Dedifferentiated amniotic fluid mesenchymal stem cell (primary cell): Measurements from ENCODE around the gene UTP3.
"Not testable (repeated sequence)": the region's sequence is repeated elsewhere in the genome, so short reads cannot be mapped to it uniquely, and the experiment has no call there.

Experiments used
- DNase-seq: peaks from one replicate; pipeline ENCODE4 v3.0.0-alpha.2; 2016; ENCODE audit errors: extremely low spot score

UTP3 gene

DNA sequence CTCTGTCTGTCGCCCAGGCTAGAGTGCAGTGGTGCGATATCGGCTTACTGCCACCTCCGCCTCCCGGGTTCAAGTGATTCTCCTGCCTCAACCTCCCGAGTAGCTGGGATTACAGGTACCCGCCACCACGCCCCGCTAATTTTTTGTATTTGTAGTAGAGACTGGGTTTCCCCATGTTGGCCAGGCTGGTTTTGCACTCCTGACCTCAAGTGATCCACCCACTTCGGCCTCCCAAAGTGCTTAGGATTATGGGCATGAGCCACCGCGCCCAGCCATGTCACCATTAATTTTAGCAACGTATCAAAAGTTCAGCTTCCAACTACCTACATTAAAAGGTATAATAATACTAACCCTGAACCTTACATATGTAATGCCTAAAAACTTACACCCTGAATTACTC lies 940 bp upstream of the UTP3 start:
- DNase-seq, result no peak

DNA sequence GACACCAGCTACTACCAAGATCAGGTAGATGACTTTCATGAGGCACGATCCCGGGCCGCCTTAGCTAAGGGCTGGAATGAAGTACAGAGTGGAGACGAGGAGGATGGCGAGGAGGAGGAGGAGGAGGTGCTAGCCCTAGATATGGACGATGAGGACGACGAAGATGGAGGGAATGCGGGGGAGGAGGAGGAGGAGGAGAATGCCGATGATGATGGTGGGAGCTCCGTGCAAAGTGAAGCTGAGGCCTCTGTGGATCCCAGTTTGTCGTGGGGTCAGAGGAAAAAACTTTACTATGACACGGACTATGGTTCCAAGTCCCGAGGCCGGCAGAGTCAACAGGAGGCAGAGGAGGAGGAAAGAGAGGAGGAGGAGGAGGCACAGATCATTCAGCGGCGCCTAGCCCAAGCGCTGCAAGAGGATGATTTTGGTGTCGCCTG lies 481 bp downstream of the UTP3 start:
- DNase-seq, result no peak

DNA sequence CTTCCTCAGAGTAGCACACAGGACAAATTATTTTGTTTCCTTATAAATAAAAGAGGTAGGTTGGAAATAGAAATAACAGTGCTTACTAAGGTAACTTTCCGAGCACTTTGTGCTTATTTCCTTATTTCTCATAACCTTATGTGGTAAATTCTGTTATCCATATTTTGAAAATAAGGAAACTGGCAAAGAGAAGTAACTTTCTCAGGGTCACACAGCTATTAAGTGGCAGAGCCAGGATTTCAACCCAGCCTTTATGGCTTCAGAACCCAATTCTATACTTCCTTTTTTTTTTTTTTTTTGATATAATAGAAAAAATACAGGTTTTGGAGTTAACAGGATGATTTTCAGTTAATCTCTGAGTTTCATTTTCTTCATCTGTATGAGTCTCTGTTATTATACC lies 3.3 kb downstream of the UTP3 start:
- DNase-seq, result no peak

DNA sequence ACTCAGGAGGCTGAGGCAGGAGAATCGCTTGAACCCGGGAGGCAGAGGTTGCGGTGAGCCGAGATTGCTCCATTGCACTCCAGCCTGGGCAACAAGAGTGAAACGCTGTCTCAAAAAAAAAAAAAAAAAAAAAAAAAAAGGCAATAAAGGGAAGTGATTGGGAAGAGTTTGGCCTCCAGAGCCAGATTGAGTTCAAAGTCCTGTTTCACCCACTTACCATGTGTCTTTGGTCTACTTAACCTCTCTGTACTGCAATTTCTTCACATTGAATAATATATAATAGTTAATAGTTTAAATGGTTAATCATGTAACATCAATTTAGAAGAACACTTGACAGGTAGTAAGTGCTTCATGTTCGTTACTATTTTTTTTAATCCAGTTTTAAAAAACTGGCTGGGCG lies 6.3 kb downstream of the UTP3 start:
- not testable (repeated sequence) for DNase-seq

DNA sequence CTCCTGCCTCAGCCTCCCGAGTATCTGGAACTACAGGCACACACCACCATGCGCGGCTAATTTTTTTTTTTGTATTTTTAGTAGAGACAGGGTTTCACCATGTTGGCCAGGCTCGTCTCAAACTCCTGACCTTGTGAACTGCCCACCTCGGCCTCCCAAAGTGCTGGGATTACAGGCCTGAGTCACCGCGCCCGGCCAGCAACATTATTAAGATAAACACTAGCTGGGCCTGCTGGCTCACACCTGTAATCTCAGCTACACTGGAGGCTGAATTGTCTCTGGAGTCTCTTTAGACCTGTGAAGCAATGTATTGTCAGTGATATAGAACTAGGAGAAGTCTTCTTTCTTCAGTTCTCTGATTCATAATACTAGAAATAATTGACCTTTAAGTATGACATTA lies 10.1 kb downstream of the UTP3 start:
- DNase-seq, result not testable (repeated sequence)

DNA sequence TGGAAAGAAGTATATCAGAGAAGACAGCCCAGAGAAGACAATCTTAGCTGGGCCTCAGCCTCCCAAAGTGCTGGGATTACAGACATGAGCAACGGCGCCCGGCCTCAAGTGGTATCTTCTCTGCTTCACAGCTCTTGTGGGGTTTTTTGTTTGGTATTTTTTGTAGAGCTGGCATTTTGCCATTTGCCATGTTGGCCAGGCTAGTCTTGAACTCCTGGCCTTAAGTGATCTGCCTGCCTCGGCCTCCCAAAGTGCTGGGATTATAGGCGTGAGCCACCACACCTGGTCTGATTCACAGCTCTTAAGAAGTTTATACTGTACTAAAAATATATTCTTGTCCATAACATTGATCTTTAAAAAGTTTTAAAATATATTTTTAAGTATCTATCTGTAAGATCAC lies 12.4 kb downstream of the UTP3 start:
- DNase-seq, result no peak

DNA sequence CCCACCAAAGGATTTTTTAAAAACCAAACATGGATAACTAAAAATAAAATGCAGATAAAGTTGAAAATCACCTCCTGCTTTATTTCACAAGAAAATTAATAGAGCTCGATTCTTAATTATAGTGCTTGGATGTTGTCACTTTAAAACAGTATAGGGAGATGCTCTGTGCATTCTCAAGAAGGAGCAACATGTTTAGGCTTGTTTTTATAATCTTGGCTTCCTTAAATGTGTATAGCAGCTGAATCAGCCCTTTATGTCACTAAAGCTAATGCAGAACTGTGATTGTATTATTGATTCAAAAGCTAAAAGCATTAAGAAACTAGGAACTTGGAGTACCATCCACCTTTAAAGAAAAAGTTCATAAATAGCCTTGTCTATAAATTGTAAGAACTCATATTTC lies 12.9 kb downstream of the UTP3 start:
- no peak for DNase-seq

DNA sequence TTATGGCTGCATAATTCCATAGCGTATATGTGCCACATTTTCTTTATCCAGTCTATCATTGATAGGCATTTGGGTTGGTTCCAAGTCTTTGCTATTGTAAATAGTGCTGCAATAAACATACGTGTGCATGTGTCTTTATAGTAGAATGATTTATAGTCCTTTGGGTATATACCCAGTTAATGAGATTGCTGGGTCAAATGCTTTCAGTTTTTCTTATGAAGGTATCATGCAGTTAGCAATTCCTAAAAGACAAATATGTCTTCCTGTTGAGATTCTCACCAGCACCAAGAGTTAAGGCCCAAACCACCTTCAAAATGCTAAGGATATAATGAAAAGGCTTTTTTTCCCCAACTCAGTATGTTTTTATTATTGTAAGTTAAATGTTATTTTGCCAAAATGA lies 14.3 kb downstream of the UTP3 start:
- not testable (repeated sequence) for DNase-seq

DNA sequence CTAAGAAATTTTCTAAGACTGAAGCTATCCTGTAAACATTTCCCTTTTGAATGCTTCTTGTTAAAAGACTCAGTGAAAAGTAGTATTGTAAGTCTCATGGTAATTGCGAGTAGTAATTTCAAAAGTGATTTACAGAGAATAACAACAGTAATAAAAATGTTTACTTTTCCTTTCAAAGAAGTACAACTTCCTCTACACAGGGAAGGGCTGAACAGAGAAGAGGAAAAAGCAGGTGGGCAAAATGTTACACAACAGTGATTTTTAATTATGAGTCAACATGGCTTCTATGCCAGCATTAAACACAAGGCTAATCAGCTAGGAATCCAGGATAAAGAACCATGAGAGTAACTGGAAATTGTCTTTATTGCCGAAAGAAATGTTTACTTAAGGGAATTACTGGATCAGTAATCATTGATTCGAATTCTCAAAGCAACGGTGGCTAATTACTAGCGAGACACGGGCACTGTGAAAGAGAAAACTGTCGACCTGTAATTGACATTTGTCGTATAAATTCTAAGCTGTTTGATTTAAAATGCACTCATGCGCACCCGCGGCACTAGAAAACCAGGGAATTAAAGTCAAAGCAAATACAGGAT lies 15.4 kb downstream of the UTP3 start:
- DNase-seq, result no peak

DNA sequence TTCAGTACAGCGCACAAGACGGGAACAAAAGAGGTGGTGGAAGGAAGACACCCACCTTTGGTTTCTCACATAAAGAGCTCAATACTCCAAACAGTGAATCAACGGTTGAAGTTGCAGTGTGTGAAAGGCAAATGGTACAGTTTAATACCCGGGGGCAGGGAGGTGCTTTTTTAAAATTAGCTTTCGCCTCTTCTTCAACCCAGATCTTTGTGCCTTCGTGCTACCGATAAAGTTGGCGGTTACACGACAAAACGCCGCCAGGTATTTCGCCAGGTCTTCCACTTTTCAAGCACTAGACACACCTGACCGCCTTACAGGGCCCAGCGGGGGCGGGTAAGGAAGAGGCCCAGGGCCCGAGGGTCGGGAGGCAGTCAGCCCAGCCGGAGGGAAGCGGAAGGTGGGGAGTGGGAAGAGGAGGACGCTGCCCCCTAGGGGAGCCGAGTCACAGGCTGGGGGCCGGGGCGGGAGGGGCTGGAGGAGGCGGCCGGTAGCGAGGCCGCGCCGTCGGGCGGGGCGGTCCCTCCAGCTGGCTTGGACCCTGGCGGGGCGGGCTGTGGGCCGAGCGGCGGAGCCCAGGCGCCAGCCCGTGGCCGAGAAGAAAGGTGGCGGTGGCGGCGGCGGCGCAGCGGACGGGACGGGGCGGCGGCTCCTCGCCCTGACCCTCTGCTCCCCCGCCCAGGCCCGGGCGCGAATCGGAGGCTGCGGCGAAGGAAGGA lies 16.0 kb downstream of the UTP3 start:
- peak; percentile 48 for DNase-seq

DNA sequence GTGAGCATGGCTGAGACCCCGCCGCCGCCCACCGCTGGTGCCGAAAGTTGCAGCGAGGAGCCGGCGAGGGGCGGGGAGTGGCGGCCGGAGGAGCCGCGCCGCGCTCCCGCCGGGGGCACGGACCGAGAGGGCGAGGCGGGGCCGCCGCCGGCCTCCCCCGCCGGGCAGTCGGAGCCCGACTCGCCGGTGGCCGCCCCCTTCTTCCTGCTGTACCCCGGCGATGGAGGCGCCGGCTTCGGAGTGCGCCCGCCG lies 16.5 kb downstream of the UTP3 start:
- DNase-seq, result no peak

DNA sequence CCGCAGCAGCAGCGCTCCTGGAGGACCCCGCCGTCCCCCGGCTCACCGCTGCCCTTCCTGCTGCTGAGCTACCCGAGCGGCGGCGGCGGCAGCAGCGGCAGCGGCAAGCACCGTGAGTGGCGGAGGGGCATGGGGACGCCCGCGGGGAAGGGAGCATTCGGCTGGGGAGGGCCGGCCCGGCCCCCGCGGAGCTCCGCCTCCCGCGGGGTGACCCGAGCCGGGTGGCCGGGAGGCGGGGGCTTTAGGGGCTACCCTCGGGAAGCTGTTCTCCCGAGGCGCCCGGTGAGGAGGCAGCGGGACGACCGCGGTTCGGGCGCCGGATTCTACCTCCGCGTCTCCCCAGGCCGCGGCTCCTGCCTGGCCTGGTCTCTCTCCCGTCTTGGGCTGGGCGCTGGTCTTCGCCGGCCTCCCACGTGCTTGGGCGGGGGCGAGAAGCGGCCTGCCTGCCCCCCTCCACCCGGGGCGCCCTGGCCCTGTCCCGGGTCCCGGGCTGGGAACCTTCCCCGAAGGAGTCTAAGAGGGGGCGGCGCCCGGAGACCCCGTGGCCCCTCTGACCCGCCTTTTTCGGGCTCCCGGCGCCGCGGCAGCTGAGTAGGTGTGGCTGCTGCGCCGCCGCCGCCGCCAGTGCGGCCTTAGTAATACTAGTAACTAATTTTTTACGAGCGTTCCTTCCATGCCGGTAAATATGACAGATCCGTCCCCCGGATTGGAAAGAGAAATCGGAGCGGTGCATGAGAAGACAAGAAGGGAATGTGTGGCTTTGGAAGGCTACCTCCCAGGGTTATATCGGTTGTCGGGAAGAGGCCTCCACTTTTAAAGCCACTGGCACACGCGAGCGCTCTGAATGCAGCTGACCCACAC lies 17.1 kb downstream of the UTP3 start:
- DNase-seq, result peak; percentile 45

DNA sequence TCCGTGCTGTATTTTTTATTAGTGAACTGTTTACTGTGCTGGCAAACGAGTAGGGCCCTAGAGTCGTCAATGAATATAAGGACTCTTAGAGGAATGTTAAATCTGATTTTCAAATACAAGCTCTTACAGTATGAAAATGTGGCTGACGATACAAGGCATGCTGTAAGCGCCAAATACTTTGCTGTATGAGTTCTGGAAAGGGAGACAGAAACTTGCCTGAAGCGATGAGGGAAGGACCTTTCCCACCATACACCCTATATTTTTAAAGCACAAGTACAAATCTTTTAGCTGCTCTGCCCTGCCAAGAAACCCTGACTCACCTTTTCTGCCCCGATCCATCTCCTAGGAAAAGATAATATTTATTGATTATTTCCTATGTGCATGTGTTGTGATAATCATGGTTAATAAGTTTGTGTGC lies 17.7 kb downstream of the UTP3 start:
- no peak for DNase-seq

DNA sequence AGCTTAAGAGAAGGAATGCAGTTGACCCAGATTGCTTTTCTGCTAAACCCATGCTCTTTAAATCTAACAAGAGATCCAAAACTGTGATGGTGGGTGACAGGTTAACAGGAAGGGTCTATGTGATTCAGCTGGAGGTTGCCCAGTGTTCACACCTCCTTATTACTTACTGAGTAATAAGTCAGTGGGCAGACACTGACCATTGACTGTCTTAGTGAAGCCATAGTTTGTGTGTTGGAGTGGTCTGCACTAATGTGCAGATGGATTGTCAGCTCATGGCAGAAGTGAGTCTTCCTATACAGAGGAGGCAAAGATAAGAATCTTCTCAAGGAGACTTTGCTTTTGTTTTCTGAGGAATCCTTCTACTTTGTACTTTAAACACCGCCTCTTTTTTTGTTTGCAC lies 18.2 kb downstream of the UTP3 start:
- DNase-seq, result no peak

DNA sequence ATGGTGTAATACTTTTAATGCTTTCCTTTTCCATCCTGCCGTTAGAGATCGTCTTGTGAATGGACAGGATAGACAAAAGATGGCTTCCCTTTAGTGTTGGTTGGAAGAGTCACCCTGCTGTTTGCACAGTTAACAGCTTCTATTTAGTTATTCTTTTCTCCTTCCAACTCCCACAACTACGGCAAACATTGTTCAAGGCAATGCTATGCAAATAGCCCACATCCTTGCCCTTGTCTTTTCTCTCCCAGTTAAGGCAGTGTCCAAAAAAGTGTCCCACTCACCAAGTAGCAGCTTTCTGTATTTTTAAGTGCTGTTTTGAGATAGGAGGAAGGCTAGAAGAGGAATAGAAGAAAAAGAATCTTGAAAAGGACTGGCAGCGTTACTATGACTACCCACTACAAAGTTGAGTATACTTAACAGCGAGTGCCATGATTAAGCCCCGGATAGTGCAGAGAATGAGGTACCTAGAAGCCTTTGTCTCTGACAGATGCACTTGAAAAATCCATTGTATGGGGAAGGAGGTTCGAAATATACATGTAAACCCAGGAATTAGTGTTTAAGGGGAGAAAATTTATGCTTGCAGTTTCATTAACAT lies 21.4 kb downstream of the UTP3 start:
- no peak for DNase-seq

DNA sequence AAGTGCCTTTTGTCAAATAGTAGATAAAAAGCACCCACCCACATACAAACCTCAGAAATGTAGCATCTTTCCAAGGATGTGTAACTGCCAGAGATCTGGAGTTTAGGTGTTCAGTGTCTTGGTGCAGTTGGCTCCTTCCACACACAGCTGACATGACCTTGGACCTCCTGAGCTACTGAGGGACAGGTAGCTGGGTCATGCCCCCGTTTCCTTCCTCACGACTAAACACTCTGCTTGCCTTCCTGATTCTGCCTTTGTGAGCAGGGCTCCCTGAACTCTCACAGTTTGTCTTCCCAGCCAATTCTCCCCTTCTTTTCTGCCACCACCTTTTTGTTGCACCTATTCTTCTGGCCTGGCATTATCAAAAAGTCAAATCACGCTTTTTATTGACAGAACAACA lies 23.3 kb downstream of the UTP3 start:
- DNase-seq, result no peak

DNA sequence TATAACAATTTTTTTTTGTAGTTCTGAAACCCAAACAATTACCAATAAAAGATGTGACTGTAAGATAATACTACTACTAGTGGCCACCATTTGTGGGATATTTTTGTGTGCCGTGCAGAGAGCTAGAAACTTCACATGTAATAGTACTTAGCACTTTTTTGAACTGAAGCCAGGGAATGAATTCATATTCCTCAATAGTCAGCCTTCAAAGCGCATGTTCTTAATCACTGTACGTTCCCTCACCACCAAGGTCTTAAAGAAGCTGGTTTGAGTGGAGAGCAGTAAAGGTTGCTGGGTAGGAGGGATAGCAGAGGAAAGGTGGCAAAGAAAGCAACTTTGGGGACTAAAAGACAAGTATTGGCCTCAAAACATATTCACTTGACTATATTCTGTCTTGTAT lies 23.8 kb downstream of the UTP3 start:
- no peak for DNase-seq

DNA sequence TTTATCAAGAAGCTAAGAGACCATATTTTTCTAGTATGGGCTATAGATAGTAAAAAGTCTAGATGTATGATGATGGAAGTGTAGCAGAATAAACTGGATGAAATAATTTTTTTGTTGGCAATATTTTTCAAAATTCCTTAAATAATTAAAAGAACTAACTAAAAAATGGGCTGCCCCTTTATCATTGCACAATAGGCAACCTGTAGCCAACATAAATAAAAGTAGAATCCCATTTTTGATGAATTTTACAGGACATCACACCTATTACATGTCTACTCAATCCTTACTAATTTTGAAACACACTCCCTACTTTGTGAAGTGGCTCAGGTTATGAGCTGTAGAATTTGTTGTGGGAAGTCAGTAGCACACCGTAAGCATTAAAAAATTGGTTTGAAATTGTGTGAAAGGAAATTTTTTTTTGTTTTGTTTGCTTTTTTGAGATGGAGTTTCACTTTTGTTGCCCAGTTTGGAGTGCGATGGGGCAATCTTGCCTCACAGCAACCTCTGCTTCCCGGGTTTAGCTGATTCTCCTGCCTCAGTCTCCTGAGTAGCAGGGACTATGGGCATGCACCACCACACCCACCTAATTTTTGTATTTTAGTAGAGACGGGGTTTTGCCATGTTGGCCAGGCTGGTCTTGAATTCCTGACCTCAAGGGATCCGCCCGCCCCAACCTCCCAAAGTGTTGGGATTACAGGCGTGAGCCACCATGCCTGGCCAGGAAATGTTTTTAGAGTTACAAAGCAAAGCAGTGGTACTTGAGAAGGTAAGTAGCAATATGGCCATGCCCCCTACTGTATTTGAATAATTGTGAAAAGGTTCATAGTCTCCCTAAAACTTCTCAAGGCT lies 24.5 kb downstream of the UTP3 start:
- no peak for DNase-seq

DNA sequence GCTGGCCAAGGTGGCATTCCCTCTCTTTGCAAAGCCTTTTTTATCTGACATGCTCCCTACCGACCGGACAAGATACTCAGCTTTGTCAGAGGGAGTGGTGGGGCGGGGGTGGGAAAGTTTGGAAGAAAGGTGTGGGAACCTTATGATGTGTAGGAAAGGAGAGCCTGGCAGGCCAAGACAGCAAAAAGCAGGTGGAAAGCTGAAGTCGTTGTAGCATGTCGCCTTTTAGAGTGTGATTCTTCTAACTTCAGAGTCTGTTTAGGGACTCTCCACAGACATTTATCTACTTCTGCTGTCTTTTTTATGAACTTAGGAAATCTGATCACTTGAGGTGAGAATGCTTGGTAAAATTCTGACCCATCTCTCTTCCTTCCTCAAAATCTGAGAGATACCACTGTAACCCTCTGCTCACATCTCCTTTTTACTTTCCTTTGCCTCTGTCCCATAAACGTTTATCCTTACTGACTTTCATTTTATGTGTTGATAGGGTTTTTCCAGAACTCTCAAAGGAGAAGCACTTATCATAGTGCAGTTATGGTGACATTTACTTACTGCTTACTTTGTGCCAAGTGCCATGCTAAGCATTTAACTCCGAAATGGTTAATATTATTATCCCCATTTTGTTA lies 25.2 kb downstream of the UTP3 start:
- no peak for DNase-seq

DNA sequence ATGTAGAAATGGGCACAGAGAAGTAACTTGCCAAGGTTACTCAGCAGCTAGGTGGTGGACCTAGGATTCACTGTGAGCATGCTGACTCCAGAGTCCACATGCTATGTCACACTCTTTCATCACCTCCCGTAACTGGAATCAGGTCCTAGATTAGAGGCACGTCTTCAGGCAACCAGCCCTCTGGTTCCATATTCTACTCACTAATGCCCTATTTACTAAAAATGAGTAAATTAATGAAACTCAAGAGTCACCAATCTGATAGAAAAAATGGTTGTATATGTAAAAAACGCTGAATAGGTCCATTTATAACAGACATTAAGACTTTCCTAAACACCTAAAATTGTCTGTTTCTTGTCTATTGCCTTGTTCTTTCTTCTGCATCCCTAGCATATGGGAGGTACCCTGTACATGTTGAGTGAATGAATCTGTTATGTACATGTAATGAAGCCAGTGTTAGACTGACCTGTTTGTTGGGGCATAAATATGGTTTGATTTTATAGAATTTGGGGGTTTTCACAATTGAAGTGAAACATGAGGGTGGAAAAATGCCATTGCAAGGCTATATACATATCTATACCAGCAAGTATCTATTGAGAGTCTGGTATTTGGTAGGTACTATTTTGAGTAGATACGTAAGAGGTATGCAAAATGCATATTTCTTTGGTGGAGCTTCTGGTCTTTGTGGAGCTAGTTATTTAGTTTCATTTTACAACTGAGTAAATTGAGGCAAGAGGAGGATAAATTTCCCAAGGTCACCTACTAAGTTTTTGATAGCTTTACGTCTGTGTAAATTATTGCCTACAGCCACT lies 26.0 kb downstream of the UTP3 start:
- DNase-seq, result no peak

DNA sequence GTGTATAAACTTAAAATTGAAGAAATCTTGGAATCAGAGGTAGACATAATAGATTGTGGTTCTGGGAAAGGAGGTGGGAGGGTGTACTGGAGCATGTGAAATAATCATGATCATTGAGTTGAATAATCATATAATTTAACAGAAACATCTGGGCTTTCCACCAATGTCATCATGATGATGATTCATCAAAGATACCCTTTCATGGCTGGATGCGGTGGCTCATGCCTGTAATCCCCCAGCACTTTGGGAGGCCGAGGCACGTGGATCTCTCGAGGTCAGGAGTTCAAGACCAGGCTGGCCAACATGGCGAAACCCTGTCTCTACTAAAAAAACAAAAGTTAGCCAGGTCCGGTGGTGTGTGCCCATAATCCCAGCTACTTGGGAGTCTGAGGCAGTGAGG lies 26.8 kb downstream of the UTP3 start:
- DNase-seq, result no peak
